HepG2 (cell line): ENCODE measurements around the gene FCER1G. TPM values are rescaled to one million over a fixed set of nuclear protein-coding genes. Genes with fewer than 3 reads are reported as not detected.
A peak's percentile ranks its signal among the peaks of the same experiment; 100 is the strongest.

Experiments used
- GATAD2A ChIP-seq: IDR thresholded peaks from 2 replicates; pipeline ENCODE4 v1.6.1; 2016
- MTA1 ChIP-seq: sonication (generic); formaldehyde crosslinking; IDR thresholded peaks from 2 replicates; pipeline ENCODE4 v1.4.0; 2020; ENCODE audit warnings: missing genetic modification reagents, mild to moderate bottlenecking, borderline replicate concordance
- ONECUT2 ChIP-seq: sonication (generic); formaldehyde crosslinking; IDR thresholded peaks from 2 replicates; pipeline ENCODE4 v1.4.0; 2020; ENCODE audit warnings: missing genetic modification reagents
- RBAK ChIP-seq: sonication (generic); formaldehyde crosslinking; IDR thresholded peaks from 2 replicates; pipeline ENCODE4 v1.5.1; 2020; ENCODE audit warnings: mild to moderate bottlenecking, missing genetic modification reagents
- RXRB ChIP-seq: IDR thresholded peaks from 2 replicates; pipeline ENCODE4 v1.6.1; 2016; ENCODE audit warnings: borderline replicate concordance, missing genetic modification reagents, missing compliant biosample characterization
- SP140L ChIP-seq: sonication (generic); formaldehyde crosslinking; IDR thresholded peaks from 2 replicates; pipeline ENCODE4 v1.4.0; 2020; ENCODE audit warnings: missing genetic modification reagents, borderline replicate concordance
- ZFAT ChIP-seq: sonication (generic); formaldehyde crosslinking; conservative IDR thresholded peaks from 2 replicates; pipeline ENCODE4 v1.8.1; 2023; ENCODE audit warnings: missing genetic modification reagents, inconsistent platforms
- ZMYM2 ChIP-seq: sonication (generic); formaldehyde crosslinking; IDR thresholded peaks from 2 replicates; pipeline ENCODE4 v1.8.0; 2022; ENCODE audit warnings: mild to moderate bottlenecking, missing genetic modification reagents
- ZNF3 ChIP-seq: IDR thresholded peaks from 2 replicates; pipeline ENCODE4 v1.7.0; 2017; ENCODE audit warnings: inconsistent platforms
- ZNF343 ChIP-seq: sonication (generic); formaldehyde crosslinking; IDR thresholded peaks from 2 replicates; pipeline ENCODE4 v1.4.0; 2020; ENCODE audit warnings: mild to moderate bottlenecking, missing genetic modification reagents
- ZNF350 ChIP-seq: sonication (generic); formaldehyde crosslinking; IDR thresholded peaks from 2 replicates; pipeline ENCODE4 v1.4.0; 2020; ENCODE audit warnings: mild to moderate bottlenecking, low read depth, missing genetic modification reagents, borderline replicate concordance
- ZNF451 ChIP-seq: sonication (generic); formaldehyde crosslinking; IDR thresholded peaks from 2 replicates; pipeline ENCODE4 v1.5.0; 2020; ENCODE audit warnings: mild to moderate bottlenecking, missing genetic modification reagents
- ZNF496 ChIP-seq: sonication (generic); formaldehyde crosslinking; IDR thresholded peaks from 2 replicates; pipeline ENCODE4 v1.8.1; 2023; ENCODE audit warnings: mild to moderate bottlenecking, moderate library complexity, missing genetic modification reagents; ENCODE audit not compliant: insufficient replicate concordance
- ZNF547 ChIP-seq: sonication (generic); formaldehyde crosslinking; IDR thresholded peaks from 2 replicates; pipeline ENCODE4 v1.5.1; 2020; ENCODE audit warnings: mild to moderate bottlenecking, missing genetic modification reagents
- polyA plus RNA-seq, 8 experiments: library from polyadenylated mRNA; depleted of rRNA in 3 of 8; stranded (reverse) in 7 of 8; unstranded in 1 of 8; fragments of >200 nt; fragmentation: Illumina TruSeq in 4 of 8; extraction: Trizol in 4 of 8; gene quantifications; 2 replicates each; pipeline versions ENCODE4 v1.2.1 to v1.2.3, GENCODE V29; 2011 to 2016; ENCODE audit warnings: low read depth in 4 of 8, missing spikeins in 1 of 8, mixed read lengths in 1 of 8; ENCODE audit not compliant: insufficient read depth in 1 of 8
- total RNA-seq, 5 experiments: library from RNA; depleted of rRNA; stranded (reverse); fragments of >200 nt; fragmentation: Illumina TruSeq; extraction: Trizol; gene quantifications; 2 replicates each; pipeline ENCODE4 v1.2.3, GENCODE V29; 2016; ENCODE audit warnings: low read depth in 1 of 5
- TF ChIP-seq, protein P1 (sequence below): sonication (generic); formaldehyde crosslinking; IDR thresholded peaks from 2 replicates; pipeline ENCODE4 v1.4.0; 2020; ENCODE audit warnings: mild to moderate bottlenecking, low read depth, missing genetic modification reagents
- TF ChIP-seq, protein P2 (sequence below): sonication (generic); formaldehyde crosslinking; IDR thresholded peaks from 2 replicates; pipeline ENCODE4 v1.8.1; 2022; ENCODE audit warnings: low read depth, mild to moderate bottlenecking, missing genetic modification reagents
- TF ChIP-seq, protein P3 (sequence below): sonication (generic); formaldehyde crosslinking; IDR thresholded peaks from 2 replicates; pipeline ENCODE4 v1.8.0; 2022; ENCODE audit warnings: mild to moderate bottlenecking, missing genetic modification reagents, moderate library complexity
- TF ChIP-seq, protein P4 (sequence below): sonication (generic); formaldehyde crosslinking; IDR thresholded peaks from 2 replicates; pipeline ENCODE4 v1.8.1; 2023; ENCODE audit warnings: mild to moderate bottlenecking, inconsistent platforms, moderate library complexity, missing genetic modification reagents, borderline replicate concordance
- TF ChIP-seq, protein P5 (sequence below): sonication (generic); formaldehyde crosslinking; IDR thresholded peaks from 2 replicates; pipeline ENCODE4 v1.4.0; 2020; ENCODE audit warnings: missing genetic modification reagents, borderline replicate concordance
- TF ChIP-seq, protein P6 (sequence below): fragments of 450-650 bp; IDR thresholded peaks from 2 replicates; pipeline ENCODE4 v1.6.1; 2017; ENCODE audit warnings: mild to moderate bottlenecking

FCER1G gene
- total and polyA plus RNA-seq, 2 of the 13 experiments (the other 11 are each of a cell fraction or from before 2014, with no cell fraction given): 1.3 to 6.4 TPM

DNA sequence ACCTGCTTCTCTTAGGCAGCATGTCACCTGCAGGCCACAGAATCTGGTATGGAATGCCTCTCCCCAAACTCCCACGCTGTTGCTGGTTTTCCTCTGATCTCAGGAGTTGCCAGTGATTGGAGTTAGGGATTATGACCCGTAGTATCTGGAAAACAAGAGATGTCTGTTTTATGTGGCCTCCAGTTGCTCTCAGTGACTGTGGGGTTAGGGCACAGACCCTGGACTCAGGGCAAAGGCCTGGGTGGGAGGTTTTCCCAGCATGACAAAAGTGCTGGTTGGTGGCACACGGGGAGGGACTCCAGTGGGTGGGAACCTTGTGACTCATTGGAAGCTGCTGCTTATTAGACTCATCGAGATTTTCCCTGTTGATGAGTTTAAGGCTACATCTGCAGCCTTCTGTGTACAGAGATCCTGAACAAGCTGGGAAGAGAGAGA is 23.0 kb downstream of the FCER1G start, which contains the start of gene NR1I3 (continued):
- TF ChIP-seq, protein P1, sequence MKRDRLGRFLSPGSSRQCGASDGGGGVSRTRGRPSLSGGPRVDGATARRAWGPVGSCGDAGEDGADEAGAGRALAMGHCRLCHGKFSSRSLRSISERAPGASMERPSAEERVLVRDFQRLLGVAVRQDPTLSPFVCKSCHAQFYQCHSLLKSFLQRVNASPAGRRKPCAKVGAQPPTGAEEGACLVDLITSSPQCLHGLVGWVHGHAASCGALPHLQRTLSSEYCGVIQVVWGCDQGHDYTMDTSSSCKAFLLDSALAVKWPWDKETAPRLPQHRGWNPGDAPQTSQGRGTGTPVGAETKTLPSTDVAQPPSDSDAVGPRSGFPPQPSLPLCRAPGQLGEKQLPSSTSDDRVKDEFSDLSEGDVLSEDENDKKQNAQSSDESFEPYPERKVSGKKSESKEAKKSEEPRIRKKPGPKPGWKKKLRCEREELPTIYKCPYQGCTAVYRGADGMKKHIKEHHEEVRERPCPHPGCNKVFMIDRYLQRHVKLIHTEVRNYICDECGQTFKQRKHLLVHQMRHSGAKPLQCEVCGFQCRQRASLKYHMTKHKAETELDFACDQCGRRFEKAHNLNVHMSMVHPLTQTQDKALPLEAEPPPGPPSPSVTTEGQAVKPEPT: no peak
- no peak for TF ChIP-seq ONECUT2
- no peak for TF ChIP-seq ZNF3 (CRISPR knock-in tag)
- TF ChIP-seq, protein P2, sequence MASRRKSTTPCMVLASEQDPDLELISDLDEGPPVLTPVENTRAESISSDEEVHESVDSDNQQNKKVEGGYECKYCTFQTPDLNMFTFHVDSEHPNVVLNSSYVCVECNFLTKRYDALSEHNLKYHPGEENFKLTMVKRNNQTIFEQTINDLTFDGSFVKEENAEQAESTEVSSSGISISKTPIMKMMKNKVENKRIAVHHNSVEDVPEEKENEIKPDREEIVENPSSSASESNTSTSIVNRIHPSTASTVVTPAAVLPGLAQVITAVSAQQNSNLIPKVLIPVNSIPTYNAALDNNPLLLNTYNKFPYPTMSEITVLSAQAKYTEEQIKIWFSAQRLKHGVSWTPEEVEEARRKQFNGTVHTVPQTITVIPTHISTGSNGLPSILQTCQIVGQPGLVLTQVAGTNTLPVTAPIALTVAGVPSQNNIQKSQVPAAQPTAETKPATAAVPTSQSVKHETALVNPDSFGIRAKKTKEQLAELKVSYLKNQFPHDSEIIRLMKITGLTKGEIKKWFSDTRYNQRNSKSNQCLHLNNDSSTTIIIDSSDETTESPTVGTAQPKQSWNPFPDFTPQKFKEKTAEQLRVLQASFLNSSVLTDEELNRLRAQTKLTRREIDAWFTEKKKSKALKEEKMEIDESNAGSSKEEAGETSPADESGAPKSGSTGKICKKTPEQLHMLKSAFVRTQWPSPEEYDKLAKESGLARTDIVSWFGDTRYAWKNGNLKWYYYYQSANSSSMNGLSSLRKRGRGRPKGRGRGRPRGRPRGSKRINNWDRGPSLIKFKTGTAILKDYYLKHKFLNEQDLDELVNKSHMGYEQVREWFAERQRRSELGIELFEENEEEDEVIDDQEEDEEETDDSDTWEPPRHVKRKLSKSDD: no peak
- no peak for TF ChIP-seq ZFAT (CRISPR knock-in tag)
- TF ChIP-seq RXRB (CRISPR knock-in tag): peak; percentile 80
- TF ChIP-seq, protein P3, sequence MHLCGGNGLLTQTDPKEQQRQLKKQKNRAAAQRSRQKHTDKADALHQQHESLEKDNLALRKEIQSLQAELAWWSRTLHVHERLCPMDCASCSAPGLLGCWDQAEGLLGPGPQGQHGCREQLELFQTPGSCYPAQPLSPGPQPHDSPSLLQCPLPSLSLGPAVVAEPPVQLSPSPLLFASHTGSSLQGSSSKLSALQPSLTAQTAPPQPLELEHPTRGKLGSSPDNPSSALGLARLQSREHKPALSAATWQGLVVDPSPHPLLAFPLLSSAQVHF (CRISPR knock-in tag): no peak
- TF ChIP-seq MTA1: peak; percentile 62; the same call in 1 of the 2 replicates
- TF ChIP-seq, protein P4, sequence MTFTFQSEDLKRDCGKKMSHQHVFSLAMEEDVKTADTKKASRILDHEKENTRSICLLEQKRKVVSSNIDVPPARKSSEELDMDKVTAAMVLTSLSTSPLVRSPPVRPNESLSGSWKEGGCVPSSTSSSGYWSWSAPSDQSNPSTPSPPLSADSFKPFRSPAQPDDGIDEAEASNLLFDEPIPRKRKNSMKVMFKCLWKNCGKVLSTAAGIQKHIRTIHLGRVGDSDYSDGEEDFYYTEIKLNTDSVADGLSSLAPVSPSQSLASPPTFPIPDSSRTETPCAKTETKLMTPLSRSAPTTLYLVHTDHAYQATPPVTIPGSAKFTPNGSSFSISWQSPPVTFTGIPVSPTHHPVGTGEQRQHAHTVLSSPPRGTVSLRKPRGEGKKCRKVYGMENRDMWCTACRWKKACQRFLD (CRISPR knock-in tag): no peak
- peak; percentile 86 for TF ChIP-seq GATAD2A (CRISPR knock-in tag)
- no peak for TF ChIP-seq ZNF496 (CRISPR knock-in tag)
- no peak for TF ChIP-seq ZNF451 (CRISPR knock-in tag)
- TF ChIP-seq ZNF547 (CRISPR knock-in tag): no peak
- TF ChIP-seq, protein P5, sequence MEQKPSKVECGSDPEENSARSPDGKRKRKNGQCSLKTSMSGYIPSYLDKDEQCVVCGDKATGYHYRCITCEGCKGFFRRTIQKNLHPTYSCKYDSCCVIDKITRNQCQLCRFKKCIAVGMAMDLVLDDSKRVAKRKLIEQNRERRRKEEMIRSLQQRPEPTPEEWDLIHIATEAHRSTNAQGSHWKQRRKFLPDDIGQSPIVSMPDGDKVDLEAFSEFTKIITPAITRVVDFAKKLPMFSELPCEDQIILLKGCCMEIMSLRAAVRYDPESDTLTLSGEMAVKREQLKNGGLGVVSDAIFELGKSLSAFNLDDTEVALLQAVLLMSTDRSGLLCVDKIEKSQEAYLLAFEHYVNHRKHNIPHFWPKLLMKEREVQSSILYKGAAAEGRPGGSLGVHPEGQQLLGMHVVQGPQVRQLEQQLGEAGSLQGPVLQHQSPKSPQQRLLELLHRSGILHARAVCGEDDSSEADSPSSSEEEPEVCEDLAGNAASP: peak; percentile 54; the same call in 1 of the 2 replicates
- TF ChIP-seq ZNF343 (CRISPR knock-in tag): no peak
- TF ChIP-seq, protein P6, sequence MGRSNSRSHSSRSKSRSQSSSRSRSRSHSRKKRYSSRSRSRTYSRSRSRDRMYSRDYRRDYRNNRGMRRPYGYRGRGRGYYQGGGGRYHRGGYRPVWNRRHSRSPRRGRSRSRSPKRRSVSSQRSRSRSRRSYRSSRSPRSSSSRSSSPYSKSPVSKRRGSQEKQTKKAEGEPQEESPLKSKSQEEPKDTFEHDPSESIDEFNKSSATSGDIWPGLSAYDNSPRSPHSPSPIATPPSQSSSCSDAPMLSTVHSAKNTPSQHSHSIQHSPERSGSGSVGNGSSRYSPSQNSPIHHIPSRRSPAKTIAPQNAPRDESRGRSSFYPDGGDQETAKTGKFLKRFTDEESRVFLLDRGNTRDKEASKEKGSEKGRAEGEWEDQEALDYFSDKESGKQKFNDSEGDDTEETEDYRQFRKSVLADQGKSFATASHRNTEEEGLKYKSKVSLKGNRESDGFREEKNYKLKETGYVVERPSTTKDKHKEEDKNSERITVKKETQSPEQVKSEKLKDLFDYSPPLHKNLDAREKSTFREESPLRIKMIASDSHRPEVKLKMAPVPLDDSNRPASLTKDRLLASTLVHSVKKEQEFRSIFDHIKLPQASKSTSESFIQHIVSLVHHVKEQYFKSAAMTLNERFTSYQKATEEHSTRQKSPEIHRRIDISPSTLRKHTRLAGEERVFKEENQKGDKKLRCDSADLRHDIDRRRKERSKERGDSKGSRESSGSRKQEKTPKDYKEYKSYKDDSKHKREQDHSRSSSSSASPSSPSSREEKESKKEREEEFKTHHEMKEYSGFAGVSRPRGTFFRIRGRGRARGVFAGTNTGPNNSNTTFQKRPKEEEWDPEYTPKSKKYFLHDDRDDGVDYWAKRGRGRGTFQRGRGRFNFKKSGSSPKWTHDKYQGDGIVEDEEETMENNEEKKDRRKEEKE: no peak
- TF ChIP-seq SP140L (CRISPR knock-in tag): no peak
- peak; percentile 95 for TF ChIP-seq ZMYM2 (CRISPR knock-in tag)
- no peak for TF ChIP-seq RBAK (CRISPR knock-in tag)
- no peak for TF ChIP-seq ZNF350 (CRISPR knock-in tag)
